Endothelial cell of umbilical vein (primary cell): ENCODE measurements around the gene CPNE2. TPM values are rescaled to one million over a fixed set of nuclear protein-coding genes. Genes with fewer than 3 reads are reported as not detected.

Experiments
- BruUV-seq: library from RNA; stranded (reverse); fragments of 400-500 nt; replicated peaks from 2 replicates; lab custom pipeline; 2021; lab: Mats Ljungman, UMichigan
- CTCF ChIA-PET: fragments of 300-600, 350-600 bp; sonication (Branson Sonifier 250); formaldehyde crosslinking; loops from one replicate; lab custom pipeline; 2021; ENCODE audit warnings: antibody characterized with exemption, inconsistent platforms; lab: Charles Lee
- POLR2A ChIA-PET: fragments of 300-600, 350-600 bp; sonication (Branson Sonifier 250); formaldehyde crosslinking; loops from one replicate; lab custom pipeline; 2021; ENCODE audit warnings: antibody characterized with exemption, inconsistent platforms; lab: Charles Lee
- DNase-seq: peaks from one replicate; pipeline ENCODE4 v3.0.0-alpha.2; 2011; ENCODE audit warnings: low read depth, low spot score
- FAIRE-seq: peaks from 2 replicates; lab custom pipeline; 2011; peaks lifted over from hg19 to GRCh38; lab: Jason Lieb, UNC
- H2AFZ ChIP-seq: 2 replicates; pipeline ENCODE4 v1.6.0; 2012; ENCODE audit warnings: low read depth, low read length, control low read depth, inconsistent platforms
- H3K27ac ChIP-seq: 2 replicates; pipeline ENCODE4 v1.5.1; 2011; ENCODE audit warnings: low read depth, mild to moderate bottlenecking, control low read depth, low read length, moderate library complexity; ENCODE audit not compliant: insufficient read depth
- H3K27me3 ChIP-seq, 2 experiments: 2 replicates each; pipeline versions ENCODE4 v1.6.0 to v1.6.1; 2011; ENCODE audit warnings: low read length in 2 of 2, mixed read lengths in 1 of 2; ENCODE audit not compliant: control insufficient read depth in 2 of 2, insufficient read depth in 2 of 2
- H3K36me3 ChIP-seq, 2 experiments: 2 replicates in 1 of 2; 3 replicates in 1 of 2; pipeline ENCODE4 v1.5.1; 2011; ENCODE audit warnings: low read length in 2 of 2, mild to moderate bottlenecking in 1 of 2, moderate library complexity in 1 of 2; ENCODE audit not compliant: control insufficient read depth in 2 of 2, insufficient read depth in 2 of 2; ENCODE audit errors: extremely low read depth in 1 of 2
- H3K4me1 ChIP-seq: 3 replicates; pipeline ENCODE4 v1.5.1; 2011; ENCODE audit warnings: mild to moderate bottlenecking, low read length; ENCODE audit not compliant: control insufficient read depth, insufficient read depth; ENCODE audit errors: extremely low read depth
- H3K4me2 ChIP-seq: 2 replicates; pipeline ENCODE4 v1.6.1; 2011; ENCODE audit warnings: low read length, control low read depth, mixed read lengths; ENCODE audit not compliant: insufficient read depth
- H3K4me3 ChIP-seq, 3 experiments: fragments of 200-600 bp in 1 of 3; sonication (generic), shearing (Covaris generic) in 1 of 3; replicated peaks in 1 of 3; 2 replicates each; pipeline ENCODE4 v1.5.1; 2011 to 2016; ENCODE audit warnings: control low read depth in 3 of 3, low read length in 3 of 3, mild to moderate bottlenecking in 2 of 3, inconsistent platforms in 1 of 3, low read depth in 1 of 3, moderate library complexity in 1 of 3; ENCODE audit not compliant: insufficient read depth in 1 of 3
- H3K79me2 ChIP-seq: 2 replicates; pipeline ENCODE4 v1.6.0; 2012; ENCODE audit warnings: low read length, inconsistent platforms; ENCODE audit not compliant: control insufficient read depth, insufficient read depth
- H3K9ac ChIP-seq: replicated peaks from 2 replicates; pipeline ENCODE3; 2011; ENCODE audit warnings: low read length, control low read depth; ENCODE audit not compliant: insufficient read depth; ENCODE audit errors: extremely low read depth
- H3K9me1 ChIP-seq: replicated peaks from 3 replicates; pipeline ENCODE4 v1.6.0; 2011; ENCODE audit warnings: mild to moderate bottlenecking, low read length; ENCODE audit not compliant: control insufficient read depth, insufficient read depth; ENCODE audit errors: extremely low read depth
- H3K9me3 ChIP-seq: replicated peaks from 2 replicates; pipeline ENCODE4 v1.5.1; 2012; ENCODE audit warnings: low read length, inconsistent platforms; ENCODE audit not compliant: control insufficient read depth, insufficient read depth
- H4K20me1 ChIP-seq: replicated peaks from 2 replicates; pipeline ENCODE3; 2011; ENCODE audit warnings: mild to moderate bottlenecking, low read length; ENCODE audit not compliant: control insufficient read depth, insufficient read depth; ENCODE audit errors: extremely low read depth
- CTCF ChIP-seq, 2 donors: IDR thresholded peaks; 1 replicate in 1 of 2; 2 replicates in 1 of 2; pipeline ENCODE4 v1.5.1; 2011; ENCODE audit warnings: low read length in 2 of 2, mild to moderate bottlenecking in 2 of 2, moderate library complexity in 2 of 2, control low read depth in 1 of 2, inconsistent platforms in 1 of 2, low read depth in 1 of 2; ENCODE audit not compliant: insufficient read depth in 1 of 2; ENCODE audit errors: extremely low read depth in 1 of 2
- EZH2 ChIP-seq: IDR thresholded peaks from 2 replicates; pipeline ENCODE4 v1.6.1; 2012; ENCODE audit warnings: borderline replicate concordance, low read depth, mild to moderate bottlenecking, moderate library complexity, low read length, inconsistent platforms; ENCODE audit not compliant: severe bottlenecking
- FOS ChIP-seq: IDR thresholded peaks from 2 replicates; pipeline ENCODE4 v1.6.1; 2011; ENCODE audit warnings: mild to moderate bottlenecking, low read length, moderate library complexity, borderline replicate concordance; ENCODE audit not compliant: insufficient read depth
- GATA2 ChIP-seq: IDR thresholded peaks from 2 replicates; pipeline ENCODE4 v1.7.0; 2011; ENCODE audit warnings: low read depth, mild to moderate bottlenecking, moderate library complexity, mixed read lengths, low read length; ENCODE audit not compliant: insufficient read length, insufficient read depth
- JUN ChIP-seq: IDR thresholded peaks from 2 replicates; pipeline ENCODE4 v1.6.1; 2011; ENCODE audit warnings: borderline replicate concordance, low read depth; ENCODE audit not compliant: insufficient read length, insufficient read depth
- MYC ChIP-seq: IDR thresholded peaks from one replicate; pipeline ENCODE4 v1.6.1; 2011; ENCODE audit warnings: mild to moderate bottlenecking, low read depth, low read length
- POLR2A ChIP-seq: IDR thresholded peaks from 2 replicates; pipeline ENCODE4 v1.6.1; 2012; ENCODE audit warnings: low read depth, mild to moderate bottlenecking, control low read depth, low read length
- POLR2AphosphoS5 ChIP-seq: IDR thresholded peaks from 2 replicates; pipeline ENCODE4 v1.6.1; 2012; ENCODE audit warnings: low read depth, mild to moderate bottlenecking, control low read depth, low read length, moderate library complexity; ENCODE audit not compliant: insufficient read depth
- dilution Hi-C: fragments of 300-500 bp; cut with MboI; formaldehyde crosslinking; loops from one replicate; pipeline ENCODE4 v1.15.0; 2019; ENCODE audit warnings: low sequenced_read_pairs; ENCODE audit not compliant: extremely low pct_ligation_motif_present
- intact Hi-C: fragments of 100-400 bp; cut with micrococcal nuclease; formaldehyde crosslinking; loops from one replicate; pipeline ENCODE4 v1.10.0; 2022
- polyA plus RNA-seq, 4 experiments: library from polyadenylated mRNA; depleted of rRNA in 3 of 4; stranded (reverse) in 3 of 4; unstranded in 1 of 4; fragments of >200 nt; gene quantifications; 2 replicates each; pipeline versions ENCODE4 v1.2.1 to v1.2.3, GENCODE V29; 2011 to 2012; ENCODE audit warnings: missing spikeins in 1 of 4
- total RNA-seq: library from RNA; stranded (reverse); gene quantifications from 2 replicates; pipeline ENCODE4 v1.2.3, GENCODE V29; 2021
- TF ChIP-seq, protein P1 (sequence below): IDR thresholded peaks from 2 replicates; pipeline ENCODE4 v1.6.1; 2011; ENCODE audit not compliant: insufficient read depth, insufficient read length

Gene CPNE2
- total and polyA plus RNA-seq, 2 donors (not counting 3 experiments of a cell fraction or from before 2014, with no cell fraction given) = 91.9 to 187 TPM

- dilution Hi-C loops = no loop called here
- CTCF ChIA-PET = interaction anchor here (1.0 to 4.2 kb wide), 3 partner anchors 10 to 58 kb away, joined by 3 to 53 read pairs (median 6); partner anchors contain the start of gene CPNE2
Observed at GRCh38 chr16:57141822-57142631, 49.6 kb downstream of the CPNE2 start.

DNA sequence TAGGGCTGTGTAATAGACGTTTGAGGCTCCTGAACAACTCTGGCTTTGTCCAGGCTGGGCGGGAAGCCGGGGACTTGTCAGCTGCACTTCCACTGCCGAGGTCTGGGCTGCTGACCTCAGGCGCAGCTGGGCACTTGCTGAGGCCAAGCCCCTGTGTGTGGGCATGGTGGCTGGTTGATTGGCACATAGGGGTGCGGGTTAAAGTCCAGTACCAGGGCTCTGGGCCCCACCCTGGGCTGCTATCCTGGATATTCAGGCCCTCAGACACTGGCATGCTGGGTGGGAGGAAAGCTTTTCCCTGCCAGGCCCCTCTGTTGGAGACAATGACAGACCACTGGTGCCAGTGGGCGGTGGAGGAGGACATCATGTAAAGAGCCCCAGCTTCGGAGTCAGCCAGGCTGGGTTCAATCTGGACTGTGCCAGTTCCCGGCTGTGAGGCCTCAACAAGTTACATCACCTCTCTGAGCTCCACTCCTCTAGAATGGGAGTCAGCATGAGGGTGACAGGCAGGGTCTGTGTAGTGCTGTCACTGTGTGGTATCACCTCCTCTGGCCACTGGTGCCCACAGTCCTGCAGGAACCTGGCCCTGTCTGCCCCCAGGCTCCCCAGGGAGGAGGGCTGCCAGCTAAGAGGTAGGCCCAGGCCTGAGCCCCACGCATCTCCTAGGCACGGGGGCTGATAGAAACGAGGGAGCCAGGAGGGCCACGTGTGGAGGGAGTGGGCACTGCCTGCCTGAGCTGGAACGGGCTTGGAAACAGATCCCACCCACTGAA is 51.0 kb downstream of the CPNE2 start:
- H3K79me2 ChIP-seq = no peaks in the 10 kb centered on the region
- H3K27ac ChIP-seq = no peak overlapping the region
- H3K36me3 ChIP-seq = no peaks in the 10 kb centered on the region
- no peak for TF ChIP-seq GATA2
- no peak for TF ChIP-seq POLR2A
- TF ChIP-seq EZH2 = no peak
- no peak for TF ChIP-seq JUN
- no peak for TF ChIP-seq CTCF (IDR thresholded peaks at IDR 0.05; ENCODE audit: extremely low read depth in 1 of 2, insufficient read depth in 1 of 2, low read depth in 1 of 2, low read length in 2 of 2)
- no peak for TF ChIP-seq FOS
- TF ChIP-seq, protein P1, sequence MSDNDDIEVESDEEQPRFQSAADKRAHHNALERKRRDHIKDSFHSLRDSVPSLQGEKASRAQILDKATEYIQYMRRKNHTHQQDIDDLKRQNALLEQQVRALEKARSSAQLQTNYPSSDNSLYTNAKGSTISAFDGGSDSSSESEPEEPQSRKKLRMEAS = no peak
- TF ChIP-seq MYC = no peak
- TF ChIP-seq POLR2AphosphoS5 = no peak
- H3K9ac ChIP-seq = no peak overlapping the region
- FAIRE-seq (no peak), DNase-seq (no peak)
- no peaks in the 10 kb centered on the region for H3K27me3 ChIP-seq
- H3K9me1 ChIP-seq = no peaks in the 10 kb centered on the region
- dilution Hi-C loops = no loop called here
- intact Hi-C loops = no loop called here
- CTCF ChIA-PET = interaction anchor here (0.9 to 4.2 kb wide), 2 partner anchors 41 to 51 kb away, joined by 3 to 53 read pairs; partner anchors contain the start of gene CPNE2
- BruUV-seq = no TSS peak
- POLR2A ChIA-PET = no interaction called here
- H3K9me3 ChIP-seq = no peaks in the 10 kb centered on the region
- H3K4me2 ChIP-seq = no peak overlapping the region
- peaks cover 59% of the 10 kb centered on the region for H3K4me1 ChIP-seq
- no peak overlapping the region for H2AFZ ChIP-seq
- no peaks in the 10 kb centered on the region for H4K20me1 ChIP-seq
- no peak overlapping the region for H3K4me3 ChIP-seq

More at GRCh38 chr16:57141822-57142631, 49.6 kb downstream of the CPNE2 start:
- no peaks in the 10 kb centered on the region for H3K9me3 ChIP-seq
- no peaks in the 10 kb centered on the region for H3K9me1 ChIP-seq
- no peaks in the 10 kb centered on the region for H3K27me3 ChIP-seq
- no peak for DNase-seq
- FAIRE-seq = no peak
- TF ChIP-seq GATA2 = no peak
- TF ChIP-seq, protein P1 = no peak
- no peak for TF ChIP-seq JUN
- TF ChIP-seq POLR2AphosphoS5 = no peak
- TF ChIP-seq FOS = no peak
- H3K4me1 ChIP-seq = peaks cover 46% of the 10 kb centered on the region
- no peak overlapping the region for H2AFZ ChIP-seq
- intact Hi-C loops = loop anchor here (2.0 kb wide), 1 partner anchor 15 kb away; no protein-coding TSS in a partner anchor
- H3K79me2 ChIP-seq = no peaks in the 10 kb centered on the region
- POLR2A ChIA-PET = no interaction called here
- no peak overlapping the region for H3K27ac ChIP-seq
- H4K20me1 ChIP-seq = no peaks in the 10 kb centered on the region
- no peak overlapping the region for H3K4me2 ChIP-seq
- no peaks in the 10 kb centered on the region for H3K36me3 ChIP-seq
- BruUV-seq = no TSS peak
- H3K9ac ChIP-seq = no peak overlapping the region
- no peak overlapping the region for H3K4me3 ChIP-seq
